ENCODE results near the gene HOXA13. TPM values are rescaled to one million over a fixed set of nuclear protein-coding genes. Genes with fewer than 3 reads are reported as not detected.

Gene HOXA13
- total RNA-seq, 1 experiment from 2014 or later, result not detected

DNA sequence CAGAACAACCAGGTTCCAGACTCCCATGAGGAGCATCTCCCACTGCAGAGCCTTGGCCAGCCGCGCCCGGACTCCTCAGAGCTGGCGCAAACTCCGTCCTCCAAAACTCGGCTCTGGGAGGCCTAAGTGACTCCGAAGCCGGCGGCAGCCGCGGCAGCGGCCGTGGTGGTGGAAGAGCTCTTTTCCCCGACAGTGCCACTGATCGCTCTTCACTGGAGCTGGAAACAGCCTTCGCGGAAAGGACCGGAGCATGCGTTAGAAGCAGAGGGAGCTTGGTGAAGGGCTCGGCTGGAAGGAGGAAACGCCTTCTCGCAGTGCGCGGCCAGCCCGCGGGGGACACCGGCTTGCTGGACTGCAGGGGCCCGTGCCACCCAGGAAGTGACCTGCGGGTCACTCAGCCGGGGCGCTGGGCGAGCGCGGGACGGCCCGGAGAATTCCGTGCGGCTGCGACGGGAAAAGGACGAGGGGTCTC, 5.0 kb upstream of the HOXA13 start:
- peaks cover 98% of the 10 kb centered on the region for H3K27me3 ChIP-seq (ENCODE audit: insufficient read depth, low read length)
- no peaks in the 10 kb centered on the region for H3K23me2 ChIP-seq (ENCODE audit: insufficient read length, low read depth, low read length, poor library complexity, severe bottlenecking)
- H3K9ac ChIP-seq (ENCODE audit: extremely low read depth, insufficient read length, low read length), result no peak overlapping the region
- H3K79me2 ChIP-seq (ENCODE audit: insufficient read depth, low read length), result no peaks in the 10 kb centered on the region
- TF ChIP-seq, protein P1, sequence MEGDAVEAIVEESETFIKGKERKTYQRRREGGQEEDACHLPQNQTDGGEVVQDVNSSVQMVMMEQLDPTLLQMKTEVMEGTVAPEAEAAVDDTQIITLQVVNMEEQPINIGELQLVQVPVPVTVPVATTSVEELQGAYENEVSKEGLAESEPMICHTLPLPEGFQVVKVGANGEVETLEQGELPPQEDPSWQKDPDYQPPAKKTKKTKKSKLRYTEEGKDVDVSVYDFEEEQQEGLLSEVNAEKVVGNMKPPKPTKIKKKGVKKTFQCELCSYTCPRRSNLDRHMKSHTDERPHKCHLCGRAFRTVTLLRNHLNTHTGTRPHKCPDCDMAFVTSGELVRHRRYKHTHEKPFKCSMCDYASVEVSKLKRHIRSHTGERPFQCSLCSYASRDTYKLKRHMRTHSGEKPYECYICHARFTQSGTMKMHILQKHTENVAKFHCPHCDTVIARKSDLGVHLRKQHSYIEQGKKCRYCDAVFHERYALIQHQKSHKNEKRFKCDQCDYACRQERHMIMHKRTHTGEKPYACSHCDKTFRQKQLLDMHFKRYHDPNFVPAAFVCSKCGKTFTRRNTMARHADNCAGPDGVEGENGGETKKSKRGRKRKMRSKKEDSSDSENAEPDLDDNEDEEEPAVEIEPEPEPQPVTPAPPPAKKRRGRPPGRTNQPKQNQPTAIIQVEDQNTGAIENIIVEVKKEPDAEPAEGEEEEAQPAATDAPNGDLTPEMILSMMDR (conservative IDR thresholded peaks at IDR 0.05), result no peak
- no peak overlapping the region for H3T11ph ChIP-seq (ENCODE audit: low read length)
- no peak overlapping the region for H4K5ac ChIP-seq (ENCODE audit: insufficient read length, low read depth, low read length)
- H3K4me1 ChIP-seq (ENCODE audit: insufficient read depth, low read length), result no peaks in the 10 kb centered on the region
- Mint-ChIP-seq H3K27ac (no peak overlapping the region), H3K4me3 (peak overlapping the region in 1 of 2 experiments; percentile 61; a peak in 2 of 5 replicates), H3K4me1 (peaks cover 8 to 18% of the 10 kb centered on the region in 2 experiments; a peak in 3 of 4 replicates), H3K27me3 (ENCODE audit: low read depth) (peaks cover 98% of the 10 kb centered on the region), H3K9me3 (peaks cover 7 to 8% of the 10 kb centered on the region in 2 experiments; a peak in 4 of 5 replicates), H3K36me3 (ENCODE audit: insufficient read depth in 1 of 3, low read depth in 3 of 3) (peaks cover 0 to 2% (median 0%) of the 10 kb centered on the region in 3 experiments; a peak in 1 of 7 replicates)
- WGBS (ENCODE audit: extremely low coverage, insufficient read length, low lambda C conversion rate), result no CpG with 5 or more reads among the region's 41 CpGs
- H4K20me1 ChIP-seq (ENCODE audit: control insufficient read depth, insufficient read depth, insufficient read length), result no peaks in the 10 kb centered on the region
- no peak overlapping the region for H2BK15ac ChIP-seq (ENCODE audit: low read depth, low read length)
- H3K56ac ChIP-seq (ENCODE audit: insufficient read length, low read depth, low read length), result no peak overlapping the region
- no peak overlapping the region for H2BK20ac ChIP-seq (ENCODE audit: low read depth, low read length, poor library complexity, severe bottlenecking)
- H3K23ac ChIP-seq (ENCODE audit: insufficient read length, low read depth, low read length), result no peak overlapping the region
- H2BK120ac ChIP-seq (ENCODE audit: low read depth, low read length, poor library complexity, severe bottlenecking), result no peak overlapping the region
- no peak overlapping the region for H3K14ac ChIP-seq (ENCODE audit: insufficient read depth, low read length)
- no peak overlapping the region for H3K4ac ChIP-seq (ENCODE audit: low read depth, low read length)
- no peak overlapping the region for H2BK12ac ChIP-seq (ENCODE audit: insufficient read length, low read depth, low read length)
- no peak overlapping the region for H3K27ac ChIP-seq (ENCODE audit: insufficient read length, low read depth, low read length)
- no peak overlapping the region for H2BK5ac ChIP-seq (ENCODE audit: insufficient read length, low read length)
- peak; percentile 46 for DNase-seq
- no peak overlapping the region for H3K4me2 ChIP-seq (ENCODE audit: insufficient read depth, insufficient read length, low read length)
- H4K8ac ChIP-seq (replicated peaks; ENCODE audit: insufficient read length, low read depth, low read length), result no peak overlapping the region
- H2AK5ac ChIP-seq (ENCODE audit: insufficient read length, low read length), result no peak overlapping the region
- H2AFZ ChIP-seq (ENCODE audit: low read length), result no peak overlapping the region
- no peaks in the 10 kb centered on the region for H3K79me1 ChIP-seq (ENCODE audit: insufficient read depth, low read depth, low read length, poor library complexity, severe bottlenecking)
- no peaks in the 10 kb centered on the region for H3K9me3 ChIP-seq (ENCODE audit: control insufficient read depth, low read depth, low read length)
- no peak overlapping the region for H4K91ac ChIP-seq (ENCODE audit: insufficient read length, low read depth, low read length)
- H3K18ac ChIP-seq (ENCODE audit: insufficient read length, low read depth, low read length), result no peak overlapping the region

Measured in H9 (cell line).